HG03575 (cell line): ENCODE data around the gene PIP4K2A.
"Not testable (repeated sequence)": the region's sequence is repeated elsewhere in the genome, so short reads cannot be mapped to it uniquely, and the experiment has no call there.

Experiments used
- ATAC-seq: cut with Tn5 transposase; IDR thresholded peaks from one replicate; pipeline ENCODE4 v1.9.1; 2021; ENCODE audit not compliant: unreplicated experiment, insufficient number of reproducible peaks, low FRiP score; ENCODE audit errors: extremely low read depth

PIP4K2A gene

GRCh38 chr10:22700489-22700888 lies 13.9 kb downstream of the PIP4K2A start:
- no peak for ATAC-seq

DNA sequence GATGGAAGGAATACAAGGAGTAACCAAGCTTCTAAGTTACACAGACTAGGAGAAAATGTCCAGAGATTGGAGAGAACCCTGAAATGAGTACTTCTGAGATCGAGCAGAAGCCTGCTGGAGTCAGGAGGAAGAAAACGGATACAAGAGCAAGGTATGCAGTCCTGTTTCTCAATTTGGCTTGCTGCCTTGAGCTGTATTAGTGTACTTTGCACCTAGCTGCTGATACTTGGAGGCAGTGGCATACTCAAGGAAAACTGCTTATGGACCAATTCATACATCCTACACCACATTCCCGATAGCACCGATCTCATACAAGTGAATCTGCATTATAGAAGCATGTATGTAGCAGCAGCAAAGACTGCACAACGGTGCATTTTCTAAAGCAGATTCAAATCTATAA lies 14.4 kb downstream of the PIP4K2A start:
- no peak for ATAC-seq

- ATAC-seq, result no peak
Observed at GRCh38 chr10:22698941-22699440, 15.4 kb downstream of the PIP4K2A start.

DNA sequence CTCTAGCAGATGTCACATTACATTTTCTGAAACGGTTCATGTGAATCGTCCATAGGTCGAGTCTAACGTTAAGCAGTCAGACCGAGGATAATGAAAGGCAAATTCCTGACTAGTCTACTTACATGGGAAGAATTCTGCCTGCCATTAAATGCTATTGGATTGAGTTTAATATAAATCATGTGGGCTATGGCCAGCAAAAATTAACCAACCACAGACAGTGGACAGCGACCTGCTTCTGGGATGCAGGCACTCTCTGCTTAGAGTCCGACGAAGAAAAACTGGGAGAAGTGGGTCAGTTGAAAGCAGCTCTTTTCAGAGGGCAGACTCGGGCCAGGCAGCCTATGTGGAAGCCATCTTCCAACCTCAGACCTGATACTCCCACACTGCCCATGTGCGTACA lies 16.6 kb downstream of the PIP4K2A start:
- no peak for ATAC-seq

- ATAC-seq, result no peak
Observed at GRCh38 chr10:22697101-22697500, 17.3 kb downstream of the PIP4K2A start.

DNA sequence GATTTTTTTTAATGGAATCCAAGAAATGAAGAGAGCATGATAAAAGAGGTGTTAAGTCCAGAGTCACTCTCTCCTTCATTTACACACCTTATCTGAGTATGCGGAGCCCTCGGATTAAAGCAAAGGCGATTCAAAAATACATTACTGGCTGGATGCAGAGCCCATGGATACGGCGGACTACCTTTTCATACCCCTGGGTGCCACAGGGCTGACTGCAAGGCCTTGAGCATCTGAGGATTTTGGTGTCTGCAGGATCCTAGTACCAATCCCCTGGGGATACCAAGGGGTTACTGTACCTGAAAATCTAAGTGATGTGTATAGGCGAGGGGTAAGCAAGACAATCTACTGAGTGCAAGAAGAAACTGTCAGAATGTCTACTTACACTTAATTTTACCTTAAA lies 20.5 kb downstream of the PIP4K2A start:
- ATAC-seq, result no peak

GRCh38 chr10:22693371-22693784 lies 21.0 kb downstream of the PIP4K2A start:
- ATAC-seq, result no peak

DNA sequence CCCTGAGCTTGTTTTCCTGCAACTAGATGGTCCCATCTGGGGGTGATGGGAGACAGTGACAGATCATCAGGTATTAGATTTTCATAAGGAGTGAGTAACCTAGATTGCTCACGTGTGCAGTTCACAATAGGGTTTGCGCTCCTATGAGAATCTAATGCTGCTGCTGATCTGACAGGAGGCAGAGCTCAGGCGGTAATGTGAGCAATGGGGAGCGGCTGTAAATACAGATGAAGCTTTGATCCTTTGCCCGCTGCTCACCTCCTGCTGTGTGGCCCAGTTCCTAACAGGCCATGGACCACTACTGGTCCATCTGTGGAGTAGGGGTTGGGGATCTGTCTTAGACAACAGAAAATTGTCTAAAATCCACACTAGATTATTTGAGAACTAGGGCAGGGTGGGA lies 22.3 kb downstream of the PIP4K2A start:
- not testable (repeated sequence) for ATAC-seq

- no peak for ATAC-seq
Observed at GRCh38 chr10:22690614-22691431, 23.6 kb downstream of the PIP4K2A start.

GRCh38 chr10:22690158-22690557 lies 24.2 kb downstream of the PIP4K2A start:
- no peak for ATAC-seq

DNA sequence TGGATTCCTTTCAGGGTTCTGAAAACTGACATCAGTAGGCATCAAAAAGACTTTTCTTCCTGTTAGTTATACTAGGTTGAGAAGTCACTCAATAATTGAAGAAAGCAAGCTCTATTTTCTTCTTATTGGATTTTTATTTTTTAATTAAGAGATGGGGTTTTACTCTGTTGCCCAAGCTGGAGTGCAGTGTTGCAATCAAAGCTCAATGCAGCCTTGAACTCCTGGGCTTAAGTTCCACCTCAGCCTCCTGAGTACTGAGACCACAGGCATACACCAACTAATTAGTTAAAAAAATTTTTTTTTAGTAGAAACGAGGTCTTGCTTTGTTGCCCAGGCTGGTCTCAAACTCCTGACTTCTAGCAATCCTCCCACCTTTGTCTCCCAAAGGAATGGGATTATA lies 28.0 kb downstream of the PIP4K2A start:
- ATAC-seq, result no peak

GRCh38 chr10:22685926-22686325 lies 28.5 kb downstream of the PIP4K2A start:
- no peak for ATAC-seq

- ATAC-seq, result no peak
Observed at GRCh38 chr10:22684699-22685098, 29.7 kb downstream of the PIP4K2A start.

GRCh38 chr10:22683140-22683389 lies 31.3 kb downstream of the PIP4K2A start:
- ATAC-seq, result peak; percentile 40

DNA sequence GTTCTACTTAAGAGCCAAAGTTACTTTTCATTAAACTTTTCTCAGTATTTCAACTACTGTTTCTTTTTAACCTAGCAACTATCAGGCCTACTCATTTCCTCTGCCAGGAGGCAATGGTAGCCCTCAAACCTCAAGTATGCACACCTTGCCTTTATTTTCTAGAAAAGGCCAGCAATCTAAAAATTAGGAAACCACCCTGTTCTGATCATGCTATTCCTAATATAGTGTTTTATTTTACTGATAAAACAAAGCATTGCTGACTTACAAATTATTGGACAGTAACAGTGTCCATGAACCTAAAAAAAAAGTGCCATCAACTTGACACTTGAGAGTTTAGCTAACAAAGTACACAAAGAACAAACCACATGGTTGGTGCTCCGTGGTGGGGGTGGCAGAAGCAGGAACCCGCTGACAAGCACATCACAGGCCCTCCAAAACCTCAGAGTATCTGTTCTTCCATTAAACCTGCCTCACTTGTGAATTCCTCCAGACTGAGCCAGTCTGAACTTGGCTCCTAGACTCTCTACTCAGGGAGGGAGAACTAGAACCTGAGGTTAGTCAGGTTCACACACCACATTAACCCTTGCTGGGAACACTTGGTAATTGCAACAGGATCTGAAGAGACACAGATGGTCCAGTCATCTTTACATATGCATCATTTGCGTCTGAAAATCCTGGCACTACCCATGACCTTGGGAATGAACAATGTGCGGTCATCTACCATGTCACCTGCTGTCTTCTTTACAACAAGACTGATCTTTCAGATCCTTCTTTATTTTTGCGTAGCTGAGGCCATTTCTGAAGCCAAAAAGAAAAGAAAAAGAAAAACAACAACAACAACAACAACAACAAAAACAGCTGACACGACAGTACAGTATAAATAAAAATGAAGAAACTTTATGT lies 31.9 kb downstream of the PIP4K2A start:
- ATAC-seq, result no peak

DNA sequence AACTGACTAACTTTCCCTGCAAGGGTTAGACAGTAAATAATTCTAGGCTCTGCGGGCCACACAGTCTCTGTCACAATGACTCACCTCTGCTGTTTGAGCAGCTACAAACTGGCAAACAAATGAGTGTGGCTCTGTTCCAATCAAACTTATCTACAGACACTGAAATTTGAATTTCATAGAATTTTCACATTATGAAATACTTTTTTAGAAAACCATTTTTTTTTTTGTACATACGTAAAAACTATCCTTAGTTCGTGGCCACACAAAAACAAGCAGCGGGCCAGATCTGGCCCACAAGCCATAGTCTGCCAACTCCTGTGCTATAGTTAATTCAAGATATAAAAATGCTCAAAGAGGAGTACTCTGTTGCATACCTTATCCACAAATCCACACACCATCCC lies 32.6 kb downstream of the PIP4K2A start:
- no peak for ATAC-seq

DNA sequence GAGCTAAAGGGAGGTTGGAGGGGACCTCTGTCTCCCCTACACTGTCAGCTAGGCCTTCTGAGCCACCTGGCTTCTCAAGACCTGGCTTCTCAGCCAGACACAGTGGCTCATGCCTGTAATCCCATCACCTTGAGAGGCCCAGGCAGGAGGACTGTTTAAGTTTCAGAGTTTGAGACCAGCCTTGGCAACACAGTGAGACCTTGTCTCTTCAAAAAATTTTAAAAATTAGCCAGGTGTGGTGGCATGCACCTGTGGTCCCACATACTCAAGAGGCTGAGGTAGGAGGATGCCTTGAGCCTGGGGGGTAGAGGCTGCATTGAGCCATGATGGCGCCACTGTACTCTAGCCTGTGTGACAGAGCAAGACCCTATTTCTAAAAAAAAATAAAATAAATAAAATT lies 33.1 kb downstream of the PIP4K2A start:
- no peak for ATAC-seq

GRCh38 chr10:22679608-22680007 lies 34.8 kb downstream of the PIP4K2A start:
- no peak for ATAC-seq

DNA sequence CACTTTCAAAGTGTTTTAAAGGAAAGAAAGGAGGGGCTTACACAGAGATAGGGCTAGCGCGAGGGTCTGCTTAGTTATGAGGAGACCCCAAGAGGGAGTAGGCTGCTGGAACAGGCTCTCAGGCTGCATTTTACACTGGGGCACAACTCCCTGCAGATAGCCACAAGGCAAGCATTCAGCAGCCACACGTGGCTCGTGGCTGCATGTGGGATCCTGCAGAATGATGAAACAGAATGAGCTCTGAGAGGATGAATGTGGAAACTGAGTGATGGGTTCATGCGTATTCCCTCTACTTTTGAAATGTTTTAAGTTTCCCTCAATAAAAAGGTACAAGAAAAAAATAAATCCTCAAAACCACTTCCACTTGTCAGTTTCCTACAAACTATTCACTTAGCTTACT lies 37.0 kb downstream of the PIP4K2A start:
- no peak for ATAC-seq

DNA sequence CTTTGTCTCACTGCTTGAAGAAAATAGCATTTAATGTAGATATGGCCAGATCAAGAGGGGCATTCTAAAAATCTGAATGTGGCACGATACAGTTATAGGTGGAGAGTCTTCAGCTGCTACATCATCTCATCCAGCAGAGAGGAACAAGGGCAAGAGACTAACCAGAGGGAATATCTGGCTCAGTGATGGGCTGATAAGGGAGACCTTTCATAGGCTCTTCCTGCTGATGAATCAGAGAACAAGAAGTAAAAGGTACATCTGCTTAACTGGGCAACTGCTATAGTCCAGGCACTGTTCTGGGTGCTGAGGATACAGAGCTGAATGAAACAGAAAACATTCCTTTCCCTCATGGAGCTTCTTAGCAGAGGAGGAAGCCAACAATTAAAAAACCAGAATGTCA lies 37.9 kb downstream of the PIP4K2A start:
- no peak for ATAC-seq
